Stimulated activated effector memory CD8-positive, alpha-beta T cell treated with anti-CD3 and anti-CD28 coated beads, Interleukin-12 subunit alpha, Interleukin-12 subunit beta, amount 100 ng/mL, for 72 hours (primary cell): ENCODE measurements around the gene ITGA4.

ENCODE experiments used
- ATAC-seq: fragments of 150-1000 bp; cut with Tn5 transposase; 2 replicates; pipeline ENCODE4 v1.10.0; 2021
- DNase-seq, 2 donors: peaks; one replicate each; pipeline ENCODE4 v3.0.0; 2021 to 2022; ENCODE audit warnings: low spot score in 2 of 2
- H3K27ac Mint-ChIP-seq: one replicate; pipeline ENCODE4 v1.8.0; 2022; ENCODE audit warnings: mild to moderate bottlenecking, mixed read lengths
- H3K36me3 Mint-ChIP-seq: one replicate; pipeline ENCODE4 v1.8.0; 2022; ENCODE audit warnings: mild to moderate bottlenecking, mixed read lengths
- H3K4me1 Mint-ChIP-seq: one replicate; pipeline ENCODE4 v1.8.0; 2022; ENCODE audit warnings: mixed read lengths
- H3K4me3 Mint-ChIP-seq: one replicate; pipeline ENCODE4 v1.8.0; 2022; ENCODE audit warnings: mild to moderate bottlenecking, mixed read lengths
- H3K9me3 Mint-ChIP-seq: one replicate; pipeline ENCODE4 v1.8.0; 2022; ENCODE audit warnings: mixed read lengths

Gene ITGA4

DNA sequence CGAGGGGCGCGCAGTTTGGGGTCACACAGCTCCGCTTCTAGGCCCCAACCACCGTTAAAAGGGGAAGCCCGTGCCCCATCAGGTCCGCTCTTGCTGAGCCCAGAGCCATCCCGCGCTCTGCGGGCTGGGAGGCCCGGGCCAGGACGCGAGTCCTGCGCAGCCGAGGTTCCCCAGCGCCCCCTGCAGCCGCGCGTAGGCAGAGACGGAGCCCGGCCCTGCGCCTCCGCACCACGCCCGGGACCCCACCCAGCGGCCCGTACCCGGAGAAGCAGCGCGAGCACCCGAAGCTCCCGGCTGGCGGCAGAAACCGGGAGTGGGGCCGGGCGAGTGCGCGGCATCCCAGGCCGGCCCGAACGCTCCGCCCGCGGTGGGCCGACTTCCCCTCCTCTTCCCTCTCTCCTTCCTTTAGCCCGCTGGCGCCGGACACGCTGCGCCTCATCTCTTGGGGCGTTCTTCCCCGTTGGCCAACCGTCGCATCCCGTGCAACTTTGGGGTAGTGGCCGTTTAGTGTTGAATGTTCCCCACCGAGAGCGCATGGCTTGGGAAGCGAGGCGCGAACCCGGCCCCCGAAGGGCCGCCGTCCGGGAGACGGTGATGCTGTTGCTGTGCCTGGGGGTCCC, at the start of gene ITGA4:
Gene ITGA4, plus strand, starts transcription at position 266 of the 620 bp plus-strand sequence. Its CDS starts 269 bp downstream, at position 535.
- Mint-ChIP-seq H3K36me3 (peaks cover 54% of the 10 kb centered on the region), H3K9me3 (no peaks in the 10 kb centered on the region), H3K4me1 (peaks cover 52% of the 10 kb centered on the region), H3K27ac (peak within 1 kb of the TSS; percentile 95), H3K4me3 (peak within 1 kb of the TSS; percentile 87)
- DNase-seq (peak; percentile 81 to 93), ATAC-seq (peak; percentile 90)

DNA sequence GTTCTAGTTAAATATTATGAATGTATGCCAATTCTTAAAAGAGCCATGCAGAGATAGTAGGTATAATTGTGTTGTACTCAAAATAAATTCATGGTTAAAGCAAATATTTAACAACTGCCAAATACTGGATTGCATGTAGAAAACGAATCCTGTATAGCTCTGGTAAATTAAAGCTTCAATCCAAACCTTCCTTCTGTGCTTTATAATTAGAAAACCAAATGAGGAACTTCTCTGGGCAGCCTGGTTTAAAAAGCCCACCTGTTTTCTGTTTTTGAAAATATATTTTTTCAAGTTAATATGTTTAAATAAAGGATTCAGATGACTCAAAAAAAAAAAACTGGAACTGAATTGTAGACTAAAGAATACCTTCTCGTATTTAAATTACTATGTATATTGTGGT, 48.3 kb upstream of the ITGA4 start:
- peaks cover 17% of the 10 kb centered on the region for H3K4me1 Mint-ChIP-seq
- peaks cover 5% of the 10 kb centered on the region for H3K9me3 Mint-ChIP-seq
- no peak overlapping the region for H3K27ac Mint-ChIP-seq
- no peaks in the 10 kb centered on the region for H3K36me3 Mint-ChIP-seq
- DNase-seq = no peak
- no peak overlapping the region for H3K4me3 Mint-ChIP-seq
- no peak for ATAC-seq

DNA sequence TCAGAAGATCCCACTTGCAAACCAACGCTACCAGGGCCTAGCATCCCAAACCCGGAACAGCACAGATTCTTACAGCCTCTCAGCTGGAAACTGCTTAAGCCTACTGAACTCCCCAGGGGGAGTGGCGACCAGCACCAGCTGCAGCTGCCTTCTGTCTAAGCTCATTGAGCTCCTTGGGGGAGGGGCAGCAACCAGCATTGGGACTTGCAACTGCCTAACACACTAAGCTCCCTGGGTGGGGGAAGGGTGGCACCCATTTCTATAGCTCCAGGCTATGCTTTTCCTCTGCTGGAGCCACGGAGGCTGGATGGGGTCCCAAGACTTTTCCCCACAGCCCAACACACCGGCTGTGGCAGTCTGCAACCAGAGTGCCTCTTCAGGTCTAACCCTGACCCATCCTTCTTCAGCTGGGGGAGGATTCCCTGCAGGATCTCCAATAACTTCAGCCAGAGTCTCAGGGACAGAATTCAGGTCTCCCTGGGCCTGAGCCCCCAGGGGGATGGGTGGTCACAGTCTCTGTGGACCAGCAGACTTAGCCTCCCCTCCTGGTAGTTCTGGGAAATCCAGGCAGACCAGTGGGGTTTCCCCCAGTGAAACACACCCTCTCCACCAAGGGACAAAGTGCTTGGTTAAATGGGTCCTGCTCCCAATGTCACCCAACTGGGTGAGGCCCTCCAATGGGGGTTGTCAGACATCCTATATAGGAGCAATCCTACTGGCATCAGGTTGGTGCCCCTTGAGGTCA, 45.9 kb upstream of the ITGA4 start:
- Mint-ChIP-seq H3K9me3 (peaks cover 13% of the 10 kb centered on the region), H3K36me3 (no peaks in the 10 kb centered on the region), H3K4me3 (no peak overlapping the region), H3K4me1 (peaks cover 6% of the 10 kb centered on the region), H3K27ac (no peak overlapping the region)
- DNase-seq = no peak
- ATAC-seq = no peak

DNA sequence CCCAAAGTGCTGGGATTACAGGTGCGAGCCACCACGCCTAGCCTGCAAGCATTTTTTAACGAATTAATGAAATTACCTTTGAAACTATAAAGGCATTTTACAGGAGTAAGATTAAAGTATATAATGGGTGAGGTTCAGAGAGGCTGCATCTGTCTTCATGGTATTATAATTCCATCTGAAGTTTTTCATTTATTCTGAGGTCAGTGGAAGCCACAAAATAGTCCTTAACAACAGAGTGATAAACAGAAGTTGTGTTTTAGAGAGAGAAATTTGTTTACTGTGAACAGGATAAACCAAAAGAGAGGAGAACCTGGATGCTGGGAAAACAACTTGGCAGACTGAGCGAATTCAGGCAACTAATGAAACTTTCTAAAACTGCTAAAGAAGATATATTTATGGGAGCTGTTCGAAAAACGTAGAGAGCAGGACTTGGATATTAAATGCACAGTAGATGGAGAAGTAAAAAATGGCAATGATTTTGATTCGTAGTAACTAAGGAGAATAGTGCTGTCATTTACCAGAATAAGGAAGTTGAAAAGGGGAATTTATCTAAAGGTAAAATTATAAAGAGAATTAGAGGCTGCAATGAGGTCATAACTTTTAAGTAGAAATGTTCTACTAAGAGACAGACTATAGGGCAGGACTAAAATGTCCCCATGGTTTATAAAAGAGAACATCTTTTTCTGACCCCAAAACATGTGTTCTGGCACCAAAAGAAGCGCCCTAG, 37.9 kb upstream of the ITGA4 start:
- no peak overlapping the region for H3K27ac Mint-ChIP-seq
- DNase-seq (no peak), ATAC-seq (no peak)
- H3K36me3 Mint-ChIP-seq = no peaks in the 10 kb centered on the region
- H3K9me3 Mint-ChIP-seq = peaks cover 4% of the 10 kb centered on the region
- no peak overlapping the region for H3K4me3 Mint-ChIP-seq
- H3K4me1 Mint-ChIP-seq = peaks cover 9% of the 10 kb centered on the region

DNA sequence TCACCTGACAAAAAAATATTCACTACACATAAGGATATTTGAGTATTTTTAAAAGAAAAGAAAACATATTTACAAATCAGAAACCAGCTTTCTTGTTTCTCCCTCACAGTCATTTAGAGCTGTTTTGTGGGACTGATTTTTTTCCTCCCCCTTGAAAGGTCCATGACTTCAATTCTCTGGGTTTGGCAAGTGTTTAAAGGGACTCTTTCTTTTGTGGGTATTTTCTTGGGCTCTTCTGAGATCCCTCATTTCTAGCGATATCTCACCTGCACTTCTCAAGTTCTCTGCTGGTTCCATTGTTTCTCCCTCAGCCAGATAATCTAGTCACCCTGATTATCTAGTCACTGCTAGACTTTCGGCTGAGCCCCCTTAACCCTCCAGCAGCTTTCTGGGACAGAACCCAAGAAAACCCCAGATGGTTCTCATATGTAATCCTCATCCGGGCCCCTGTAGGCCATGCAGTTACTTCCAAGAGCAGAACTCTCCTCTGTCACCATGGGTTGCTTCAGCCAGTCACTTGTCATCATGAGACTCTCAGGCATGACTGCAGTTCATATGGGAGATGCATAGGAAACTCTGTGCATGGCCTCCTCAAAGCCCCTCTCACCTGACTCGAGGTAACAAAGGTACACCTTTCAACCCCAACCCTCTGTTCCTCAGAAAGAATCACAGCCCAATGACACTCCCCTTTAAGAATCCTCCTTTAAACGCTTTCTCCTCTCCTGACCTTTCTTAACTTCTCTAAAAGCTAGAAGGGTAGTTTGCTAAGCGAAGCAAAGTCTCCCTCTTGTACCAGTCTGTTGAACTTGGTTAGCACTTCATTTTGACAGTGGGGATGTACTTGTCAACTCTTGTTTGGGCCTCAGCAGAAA, 36.7 kb upstream of the ITGA4 start:
- Mint-ChIP-seq H3K4me1 (peaks cover 9% of the 10 kb centered on the region), H3K4me3 (no peak overlapping the region), H3K9me3 (peaks cover under 1% of the 10 kb centered on the region), H3K36me3 (no peaks in the 10 kb centered on the region), H3K27ac (peak overlapping the region; percentile 56)
- DNase-seq (no peak), ATAC-seq (peak; percentile 8)

DNA sequence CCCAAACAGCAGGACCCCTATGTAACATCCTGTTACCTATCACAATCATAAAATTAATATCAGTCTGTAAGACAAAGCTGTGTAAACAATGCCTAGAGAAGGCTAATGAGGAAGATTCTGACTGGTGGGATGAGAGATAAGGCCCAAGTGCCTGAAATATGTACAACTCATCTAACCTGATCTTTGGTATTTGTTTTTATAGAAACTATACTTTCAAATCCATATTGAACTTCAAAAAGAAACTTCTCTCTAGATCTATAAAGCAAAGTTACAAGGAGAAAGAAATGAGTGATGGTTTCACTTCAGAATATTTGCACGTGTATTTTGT, 36.1 kb upstream of the ITGA4 start:
- Mint-ChIP-seq H3K4me3 (no peak overlapping the region), H3K4me1 (peaks cover 9% of the 10 kb centered on the region), H3K27ac (peak overlapping the region; percentile 56), H3K9me3 (no peaks in the 10 kb centered on the region), H3K36me3 (no peaks in the 10 kb centered on the region)
- ATAC-seq (peak; percentile 43), DNase-seq (no peak)

DNA sequence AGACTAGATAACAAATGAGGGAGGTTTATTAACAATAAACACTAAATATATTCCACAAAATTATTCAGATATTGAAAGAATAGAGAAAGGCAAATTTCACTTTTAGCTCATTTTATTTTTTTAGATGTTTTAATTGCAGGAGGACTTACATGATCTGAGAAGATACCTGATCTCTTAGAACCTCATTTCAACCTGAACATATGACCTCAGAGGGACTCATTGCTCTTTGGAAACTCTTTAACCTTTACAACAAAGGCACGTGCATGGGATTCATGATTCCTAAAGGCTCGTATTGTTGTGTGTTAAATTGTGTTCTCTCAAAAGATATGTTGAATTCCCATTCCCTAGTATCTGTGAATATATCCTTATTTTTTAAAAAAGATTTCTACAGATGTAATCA, 35.7 kb upstream of the ITGA4 start:
- no peak for DNase-seq
- peak overlapping the region; percentile 56 for H3K27ac Mint-ChIP-seq
- H3K9me3 Mint-ChIP-seq = no peaks in the 10 kb centered on the region
- H3K4me3 Mint-ChIP-seq = no peak overlapping the region
- H3K36me3 Mint-ChIP-seq = no peaks in the 10 kb centered on the region
- ATAC-seq = no peak
- peaks cover 9% of the 10 kb centered on the region for H3K4me1 Mint-ChIP-seq

DNA sequence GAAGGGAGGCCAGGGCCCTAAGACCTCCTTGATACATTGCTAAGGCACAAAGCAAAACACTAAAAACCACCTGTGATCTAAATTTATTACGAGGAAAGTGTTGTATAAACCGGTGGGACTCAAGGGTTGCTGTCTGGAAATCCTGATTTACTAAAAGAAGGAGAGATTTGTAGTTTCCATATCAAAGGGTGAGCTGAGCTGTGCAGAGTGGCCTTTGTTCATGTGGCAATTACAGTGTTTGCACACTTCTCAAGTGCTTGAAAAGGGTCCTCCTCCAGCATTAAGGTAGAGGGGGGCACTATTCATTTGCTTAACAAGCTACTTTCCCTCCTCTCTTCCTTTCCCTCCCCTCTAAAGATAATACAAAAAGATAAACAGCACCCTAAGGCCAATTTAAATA, 30.5 kb upstream of the ITGA4 start:
- H3K4me3 Mint-ChIP-seq = no peak overlapping the region
- ATAC-seq (no peak), DNase-seq (no peak)
- H3K9me3 Mint-ChIP-seq = no peaks in the 10 kb centered on the region
- peaks cover 8% of the 10 kb centered on the region for H3K4me1 Mint-ChIP-seq
- H3K36me3 Mint-ChIP-seq = no peaks in the 10 kb centered on the region
- no peak overlapping the region for H3K27ac Mint-ChIP-seq

DNA sequence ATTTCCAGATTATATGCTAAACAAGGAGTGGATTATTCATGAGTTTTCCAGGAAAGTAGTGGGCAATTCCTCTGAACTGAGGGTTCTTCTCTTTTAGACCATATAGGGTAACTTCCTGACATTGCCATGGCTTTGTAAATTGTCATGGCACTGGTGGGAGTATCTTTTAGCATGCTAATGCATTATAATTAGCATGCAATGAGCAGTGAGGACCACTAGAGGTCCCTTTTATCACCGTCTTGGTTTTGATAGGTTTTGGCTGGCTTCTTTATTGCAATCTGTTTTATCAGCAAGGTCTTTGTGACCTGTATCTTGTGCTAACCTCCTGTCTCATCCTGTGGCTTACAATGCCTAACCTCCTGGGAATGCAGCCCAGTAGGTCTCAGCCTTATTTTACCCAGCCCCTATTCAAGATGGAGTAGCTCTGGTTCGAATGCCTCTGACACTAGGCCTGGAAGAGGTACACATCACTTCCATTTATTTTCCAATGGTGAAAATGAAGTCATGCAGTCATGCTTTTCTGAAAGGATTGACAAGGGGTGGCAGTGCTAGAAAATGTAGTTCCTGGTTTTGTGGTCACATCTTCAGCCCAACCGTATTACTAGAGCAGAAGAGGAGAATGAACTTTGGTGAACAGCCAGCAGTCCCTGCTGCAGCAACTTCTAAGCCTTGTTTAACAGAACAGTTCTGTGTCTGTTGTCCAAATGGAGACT, 26.6 kb upstream of the ITGA4 start:
- H3K9me3 Mint-ChIP-seq = no peaks in the 10 kb centered on the region
- DNase-seq (no peak), ATAC-seq (peak; percentile 65)
- peaks cover 8% of the 10 kb centered on the region for H3K4me1 Mint-ChIP-seq
- peak overlapping the region; percentile 77 for H3K27ac Mint-ChIP-seq
- H3K4me3 Mint-ChIP-seq = no peak overlapping the region
- no peaks in the 10 kb centered on the region for H3K36me3 Mint-ChIP-seq

DNA sequence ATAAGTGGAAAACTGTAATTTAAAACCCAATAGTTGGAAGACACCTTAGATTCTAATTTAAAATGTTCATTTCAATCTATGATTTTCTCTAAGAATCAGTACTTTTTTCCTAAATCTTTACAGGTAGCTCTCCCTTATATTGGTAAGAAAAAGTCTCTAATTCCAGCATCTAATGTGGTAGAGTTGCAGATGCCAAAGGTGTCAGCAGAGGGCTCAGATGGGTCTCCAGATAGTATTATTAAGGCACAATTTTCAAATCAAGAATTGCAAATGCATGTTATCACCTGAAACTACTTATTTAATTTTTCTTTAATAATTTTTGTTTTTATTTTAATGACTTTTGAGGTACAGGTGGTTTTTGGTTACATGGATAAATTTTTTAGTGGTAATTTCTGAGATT, 25.5 kb upstream of the ITGA4 start:
- Mint-ChIP-seq H3K9me3 (no peaks in the 10 kb centered on the region), H3K4me1 (peaks cover 8% of the 10 kb centered on the region), H3K27ac (no peak overlapping the region), H3K4me3 (no peak overlapping the region), H3K36me3 (no peaks in the 10 kb centered on the region)
- DNase-seq (no peak), ATAC-seq (no peak)

DNA sequence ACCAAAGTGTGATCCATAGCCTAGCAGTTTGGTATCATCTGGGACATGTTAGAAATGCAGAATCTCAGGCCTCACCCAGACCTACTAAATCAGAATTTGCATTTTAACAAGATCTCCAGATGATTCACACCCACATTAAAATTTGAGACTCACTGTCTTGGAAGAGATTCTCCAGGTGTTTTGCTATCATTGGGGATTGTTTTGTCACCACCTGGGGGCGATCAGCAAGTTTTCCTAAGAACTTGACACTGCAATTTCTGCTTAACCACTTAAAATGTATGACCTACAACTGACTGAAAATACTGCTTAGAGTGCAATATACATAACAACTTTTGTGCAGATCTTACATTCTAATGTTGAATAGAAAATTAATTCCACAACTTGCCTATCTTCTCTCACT, 18.9 kb upstream of the ITGA4 start:
- no peaks in the 10 kb centered on the region for H3K9me3 Mint-ChIP-seq
- ATAC-seq = peak; percentile 40
- no peak overlapping the region for H3K27ac Mint-ChIP-seq
- H3K4me3 Mint-ChIP-seq = no peak overlapping the region
- no peaks in the 10 kb centered on the region for H3K36me3 Mint-ChIP-seq
- DNase-seq = no peak
- H3K4me1 Mint-ChIP-seq = peaks cover 7% of the 10 kb centered on the region

DNA sequence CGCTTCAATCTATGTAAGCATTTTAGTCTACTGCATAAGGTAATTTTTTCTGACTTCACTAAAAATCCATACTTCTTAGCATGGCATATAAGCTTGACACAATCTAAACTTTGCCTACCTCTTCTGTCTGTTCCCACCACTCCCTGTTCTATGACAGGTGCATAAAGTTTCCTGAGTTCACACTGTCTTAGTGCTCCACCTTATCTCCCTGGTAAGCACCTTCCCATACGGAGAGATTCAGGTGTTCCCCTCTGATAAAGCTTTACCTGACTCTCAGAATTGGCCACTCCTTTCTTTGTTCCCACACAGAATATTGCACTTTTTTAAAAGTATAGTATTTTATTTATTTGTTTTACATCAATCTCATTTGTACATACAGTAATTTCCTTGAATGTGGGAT, 16.8 kb upstream of the ITGA4 start:
- ATAC-seq = no peak
- no peak overlapping the region for H3K4me3 Mint-ChIP-seq
- H3K9me3 Mint-ChIP-seq = no peaks in the 10 kb centered on the region
- H3K27ac Mint-ChIP-seq = no peak overlapping the region
- peaks cover 7% of the 10 kb centered on the region for H3K4me1 Mint-ChIP-seq
- DNase-seq = no peak
- H3K36me3 Mint-ChIP-seq = no peaks in the 10 kb centered on the region

DNA sequence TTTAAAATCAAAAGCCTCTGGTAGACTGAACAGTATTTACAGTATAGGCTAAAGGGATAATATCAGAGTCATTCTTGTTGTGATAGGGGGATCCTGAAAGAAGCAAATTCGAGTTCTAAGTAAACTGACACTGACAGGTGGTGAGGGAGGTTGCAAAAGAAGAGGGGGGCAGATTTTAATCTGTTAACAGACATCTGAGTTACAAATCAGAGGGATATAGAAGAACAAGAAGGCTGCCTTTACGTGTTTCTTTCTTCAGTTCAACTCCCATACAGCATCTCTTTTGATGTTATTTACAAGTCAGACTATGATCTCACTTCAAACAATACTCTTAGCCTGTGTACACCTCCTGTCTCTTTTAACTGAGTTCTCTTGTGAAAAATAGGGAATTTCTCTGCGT, 16.3 kb upstream of the ITGA4 start:
- H3K4me3 Mint-ChIP-seq = no peak overlapping the region
- H3K4me1 Mint-ChIP-seq = peaks cover 7% of the 10 kb centered on the region
- no peak for DNase-seq
- no peak overlapping the region for H3K27ac Mint-ChIP-seq
- H3K9me3 Mint-ChIP-seq = no peaks in the 10 kb centered on the region
- no peak for ATAC-seq
- no peaks in the 10 kb centered on the region for H3K36me3 Mint-ChIP-seq

DNA sequence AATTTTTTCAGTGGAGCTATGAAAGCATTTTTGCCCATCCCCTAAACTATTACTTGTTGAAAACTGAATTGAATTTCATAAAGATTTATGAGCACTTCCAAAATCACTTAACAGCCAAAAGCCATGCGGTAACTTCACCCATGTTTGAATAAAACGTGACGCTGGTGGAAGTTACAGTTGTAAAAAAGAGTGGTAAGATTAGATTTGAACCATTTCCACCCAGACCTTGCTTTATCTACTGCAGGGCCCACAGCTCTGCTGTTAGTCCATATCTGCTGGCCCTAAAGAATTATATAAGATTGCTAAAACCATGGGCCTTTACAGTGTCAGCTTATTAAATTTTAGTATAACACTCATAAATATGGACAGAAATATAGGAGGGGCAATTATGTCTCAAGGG, 15.5 kb upstream of the ITGA4 start:
- Mint-ChIP-seq H3K9me3 (no peaks in the 10 kb centered on the region), H3K27ac (no peak overlapping the region), H3K36me3 (no peaks in the 10 kb centered on the region), H3K4me1 (peaks cover 7% of the 10 kb centered on the region), H3K4me3 (no peak overlapping the region)
- DNase-seq (no peak), ATAC-seq (no peak)

DNA sequence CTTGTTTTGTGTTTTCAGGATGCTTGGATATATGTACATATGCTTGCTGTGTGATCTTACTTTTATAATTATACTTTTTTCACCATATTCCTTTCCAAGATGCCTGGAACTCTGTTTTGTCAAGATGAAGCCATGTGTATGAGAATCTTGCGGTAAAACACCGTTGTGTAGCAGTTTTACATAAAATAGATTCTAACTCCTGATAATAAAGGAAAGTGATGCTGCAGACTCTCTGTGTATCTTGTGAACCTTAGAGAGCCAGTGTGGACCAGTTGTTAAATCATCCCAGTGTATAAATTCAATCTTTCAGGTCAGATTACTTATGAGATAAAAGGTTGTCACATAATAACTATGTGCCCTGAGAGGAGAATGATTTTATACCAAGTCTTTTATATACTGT, 12.5 kb upstream of the ITGA4 start:
- DNase-seq = no peak
- no peaks in the 10 kb centered on the region for H3K36me3 Mint-ChIP-seq
- ATAC-seq = no peak
- no peak overlapping the region for H3K27ac Mint-ChIP-seq
- H3K4me1 Mint-ChIP-seq = peaks cover 6% of the 10 kb centered on the region
- no peak overlapping the region for H3K4me3 Mint-ChIP-seq
- peaks cover 2% of the 10 kb centered on the region for H3K9me3 Mint-ChIP-seq
